ENCODE data around the gene CRYGB. TPM values are rescaled to one million over a fixed set of nuclear protein-coding genes. Genes with fewer than 3 reads are reported as not detected.
"Not testable (repeated sequence)": the region's sequence is repeated elsewhere in the genome, so short reads cannot be mapped to it uniquely, and the experiment has no call there.

The CRYGB gene
- polyA plus RNA-seq, 4 donors: not detected

DNA sequence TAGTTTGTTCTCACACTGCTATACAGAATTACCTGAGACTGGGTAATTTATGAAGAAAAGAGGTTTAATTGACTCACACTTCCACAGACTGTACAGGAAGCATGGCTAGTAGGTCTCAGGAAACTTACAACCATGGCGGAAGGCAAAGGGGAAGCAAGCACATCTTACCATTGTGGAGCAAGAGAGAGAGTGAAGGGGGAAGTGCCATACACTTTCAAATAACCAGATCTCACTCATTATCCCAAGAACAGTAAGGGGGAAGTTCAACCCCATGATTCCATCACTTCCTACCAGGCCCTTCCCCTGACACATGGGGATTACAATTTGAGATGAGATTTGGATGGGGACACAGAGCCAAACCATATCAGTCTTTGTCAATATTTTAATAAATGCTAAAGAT is 5.0 kb upstream of the CRYGB start:
- no peak for DNase-seq (ENCODE audit: low read depth in 4 of 4, low spot score in 3 of 4)

GRCh38 chr2:208150094-208150493 is 4.1 kb upstream of the CRYGB start:
- no peak for DNase-seq (ENCODE audit: low read depth in 4 of 4, low spot score in 3 of 4)

- DNase-seq (ENCODE audit: low read depth in 4 of 4, low spot score in 3 of 4): no peak
Observed at GRCh38 chr2:208148803-208149202, 2.8 kb upstream of the CRYGB start.

- DNase-seq (ENCODE audit: low read depth in 4 of 4, low spot score in 3 of 4): no peak
Observed at GRCh38 chr2:208147759-208148158, 1.8 kb upstream of the CRYGB start.

DNA sequence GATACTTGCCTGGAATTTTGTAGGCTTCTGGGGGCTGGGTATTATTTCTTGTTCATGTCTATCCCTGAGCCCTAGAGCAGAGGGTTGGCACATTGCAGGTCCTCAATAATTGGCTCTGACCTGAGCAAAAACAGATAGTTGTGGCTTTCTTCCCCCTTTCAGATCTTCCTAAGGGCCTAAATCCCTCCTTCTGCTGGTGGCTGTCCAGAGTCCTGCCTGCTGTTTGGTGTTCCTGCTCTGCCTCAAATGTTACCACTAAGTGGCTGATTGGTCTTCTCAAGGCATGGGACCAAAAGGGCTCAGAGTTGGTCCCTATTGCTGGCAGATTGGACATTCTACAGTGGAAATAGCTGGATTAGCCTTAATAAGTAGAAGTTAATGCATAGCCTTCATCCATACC is 1.1 kb upstream of the CRYGB start:
- DNase-seq (ENCODE audit: low read depth in 4 of 4, low spot score in 3 of 4): no peak

GRCh38 chr2:208142925-208143799 is 2.8 kb downstream of the CRYGB start:
- DNase-seq (ENCODE audit: low read depth in 4 of 4, low spot score in 3 of 4): no peak

GRCh38 chr2:208142240-208142924 is 3.6 kb downstream of the CRYGB start:
- DNase-seq (ENCODE audit: low read depth in 4 of 4, low spot score in 3 of 4): no peak

DNA sequence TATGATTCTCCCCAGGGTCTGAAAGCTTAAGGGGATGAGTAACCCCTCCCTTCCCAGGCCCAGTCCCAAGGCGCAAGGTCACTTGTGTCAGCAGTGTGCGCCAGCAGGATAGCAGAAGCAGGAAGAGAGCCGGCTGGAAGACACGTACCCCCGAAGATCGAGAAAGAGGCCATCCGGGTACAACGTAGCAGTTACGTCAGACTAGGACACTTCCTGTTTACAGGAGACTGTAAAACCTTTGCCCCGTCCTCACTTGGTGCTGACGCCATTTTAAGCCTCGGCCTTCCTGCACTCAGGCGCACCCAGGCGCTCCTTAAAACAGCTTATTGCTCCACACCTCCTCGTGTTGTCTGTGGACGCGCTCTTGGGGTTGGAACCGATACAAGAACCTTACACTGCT is 6.5 kb downstream of the CRYGB start:
- no peak for DNase-seq (ENCODE audit: low read depth in 4 of 4, low spot score in 3 of 4)

GRCh38 chr2:208138334-208138733 is 7.6 kb downstream of the CRYGB start:
- not testable (repeated sequence) for DNase-seq (ENCODE audit: low read depth in 4 of 4, low spot score in 3 of 4)

GRCh38 chr2:208136716-208137094 is 9.3 kb downstream of the CRYGB start:
- no peak for DNase-seq (ENCODE audit: low read depth in 4 of 4, low spot score in 3 of 4)

GRCh38 chr2:208135794-208136715 is 9.9 kb downstream of the CRYGB start:
- DNase-seq (ENCODE audit: low read depth in 4 of 4, low spot score in 3 of 4): no peak

- no peak for DNase-seq (ENCODE audit: low read depth in 4 of 4, low spot score in 3 of 4)
Observed at GRCh38 chr2:208134928-208135586, 10.9 kb downstream of the CRYGB start.

GRCh38 chr2:208130712-208131110 is 15.2 kb downstream of the CRYGB start:
- DNase-seq (ENCODE audit: low read depth in 4 of 4, low spot score in 3 of 4): no peak

DNA sequence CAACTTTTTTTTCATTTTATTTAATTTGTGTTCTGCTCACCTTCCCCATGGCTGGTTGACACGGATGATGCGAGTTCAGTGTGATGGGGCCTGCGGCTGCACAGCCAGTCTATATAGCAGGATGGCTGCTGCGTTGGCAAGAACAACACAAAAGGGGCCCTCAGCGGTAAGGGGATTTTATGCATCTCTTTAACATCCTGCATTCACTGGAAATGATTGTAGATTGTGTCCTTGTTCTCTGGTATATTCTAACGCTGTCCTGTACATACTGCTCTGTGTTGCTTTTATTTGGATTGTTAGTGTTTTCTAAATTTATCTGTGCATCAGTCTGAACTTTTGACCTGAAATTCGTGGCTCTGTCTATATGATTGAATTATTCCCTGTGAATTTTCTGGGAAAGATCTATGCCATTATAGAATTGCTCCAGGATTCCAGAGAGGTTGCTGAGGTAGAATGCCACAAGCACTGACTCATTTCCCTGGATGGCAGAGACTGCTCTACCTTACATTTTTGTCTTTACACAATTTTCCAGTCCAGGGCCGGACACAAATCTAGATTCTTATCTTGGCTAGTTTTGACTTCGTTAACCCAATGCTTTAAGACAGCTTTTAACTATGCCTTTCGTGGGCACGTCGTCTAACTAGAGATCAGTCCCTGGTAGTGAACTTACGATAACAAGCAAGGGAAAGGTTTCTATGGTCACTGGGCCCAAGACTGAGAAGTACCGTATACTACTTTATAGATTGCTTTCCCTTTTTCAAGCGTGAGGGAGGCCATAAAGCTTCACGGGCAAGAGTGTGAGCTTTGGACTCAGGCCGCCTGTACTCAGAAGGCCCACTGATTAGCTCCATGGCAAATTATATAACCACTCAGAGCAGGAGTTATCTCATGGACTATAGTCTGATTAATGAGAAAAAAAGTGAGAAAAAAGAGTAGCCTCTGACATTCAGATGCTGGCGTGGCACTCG is 15.9 kb downstream of the CRYGB start, which contains the start of gene CRYGC:
Gene CRYGC, minus strand, starts transcription at position 85 of the 968 bp plus-strand sequence. Its CDS starts 36 bp downstream, at position 49.
- DNase-seq (ENCODE audit: low read depth in 4 of 4, low spot score in 3 of 4): no peak

GRCh38 chr2:208128136-208128535 is 17.8 kb downstream of the CRYGB start:
- DNase-seq (ENCODE audit: low read depth in 4 of 4, low spot score in 3 of 4): no peak

DNA sequence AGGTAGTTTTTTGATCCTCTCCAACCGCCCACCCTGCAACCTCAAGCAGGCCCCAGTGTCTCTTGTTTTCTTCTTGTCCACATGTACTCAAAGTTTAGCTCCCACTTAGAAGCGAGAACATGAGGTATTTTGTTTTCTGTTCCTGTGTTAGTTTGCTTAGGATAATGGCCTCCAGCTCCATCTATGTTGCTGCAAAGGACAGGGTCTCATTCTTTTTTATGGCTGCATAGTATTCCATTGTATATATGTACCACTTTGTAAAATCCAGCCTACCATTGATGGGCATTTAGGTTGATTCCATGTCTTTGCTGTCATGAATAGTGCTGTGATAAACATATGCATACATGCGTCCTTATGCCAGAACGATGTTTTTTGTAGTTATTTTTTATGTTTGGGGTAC is 18.9 kb downstream of the CRYGB start:
- no peak for DNase-seq (ENCODE audit: low read depth in 4 of 4, low spot score in 3 of 4)

DNA sequence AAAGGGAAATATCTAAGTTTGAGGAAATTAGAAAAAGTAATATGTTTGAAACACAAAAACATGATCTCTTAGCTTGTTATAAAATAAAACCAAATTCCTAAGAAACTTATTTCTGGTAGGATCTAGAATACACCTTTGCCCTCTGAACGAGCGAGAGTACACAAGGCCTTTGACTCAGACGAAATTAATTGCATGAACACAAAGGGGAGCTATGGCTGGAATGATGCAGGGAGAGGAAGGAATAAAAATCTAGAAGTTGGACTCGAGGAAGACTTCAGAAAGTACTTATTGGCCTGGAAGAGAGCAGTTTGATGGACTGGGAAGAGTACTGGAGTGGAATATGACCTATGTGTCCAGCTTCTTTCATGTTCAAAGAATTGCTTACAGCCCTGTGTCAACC is 20.7 kb downstream of the CRYGB start:
- no peak for DNase-seq (ENCODE audit: low read depth in 4 of 4, low spot score in 3 of 4)

GRCh38 chr2:208124013-208124715 is 21.8 kb downstream of the CRYGB start, which contains the start of gene CRYGD:
CRYGD (minus strand) TSS chr2:208124524; CDS start chr2:208124473, 51 bp downstream.
- DNase-seq (ENCODE audit: low read depth in 4 of 4, low spot score in 3 of 4): not testable (repeated sequence)
